Activated T-cell treated with anti-CD3 and anti-CD28 coated beads, Interleukin-2, amount 50 U/mL, for 24 hours (primary cell): ENCODE measurements around the gene GRIK1.

ENCODE experiments used
- DNase-seq: peaks from one replicate; pipeline ENCODE4 v3.0.0-alpha.2; 2020
- H3K27ac Mint-ChIP-seq: 2 replicates; pipeline ENCODE4 v1.8.0; 2020; ENCODE audit warnings: mild to moderate bottlenecking, mixed read lengths
- H3K27me3 Mint-ChIP-seq: 2 replicates; pipeline ENCODE4 v1.8.0; 2020; ENCODE audit warnings: mixed read lengths
- H3K36me3 Mint-ChIP-seq: 2 replicates; pipeline ENCODE4 v1.8.0; 2020; ENCODE audit warnings: low read depth, mixed read lengths
- H3K4me1 Mint-ChIP-seq: 2 replicates; pipeline ENCODE4 v1.8.0; 2020; ENCODE audit warnings: low read depth, mixed read lengths
- H3K4me3 Mint-ChIP-seq: 2 replicates; pipeline ENCODE4 v1.8.0; 2020; ENCODE audit warnings: mild to moderate bottlenecking, moderate library complexity, mixed read lengths
- H3K9me3 Mint-ChIP-seq: 2 replicates; pipeline ENCODE4 v1.8.0; 2020; ENCODE audit warnings: mixed read lengths

The GRIK1 gene

GRCh38 chr21:29499229-29499628 is 440.6 kb downstream of the GRIK1 start:
- peaks cover 2% of the 10 kb centered on the region for H3K4me1 Mint-ChIP-seq
- DNase-seq = no peak
- H3K9me3 Mint-ChIP-seq = peaks cover 6% of the 10 kb centered on the region
- no peak overlapping the region for H3K27ac Mint-ChIP-seq
- no peaks in the 10 kb centered on the region for H3K27me3 Mint-ChIP-seq
- no peak overlapping the region for H3K4me3 Mint-ChIP-seq
- peaks cover 29% of the 10 kb centered on the region for H3K36me3 Mint-ChIP-seq

- Mint-ChIP-seq H3K4me1 (peaks cover 2% of the 10 kb centered on the region), H3K4me3 (no peak overlapping the region), H3K27ac (no peak overlapping the region), H3K27me3 (no peaks in the 10 kb centered on the region), H3K9me3 (peaks cover 6% of the 10 kb centered on the region), H3K36me3 (peaks cover 23% of the 10 kb centered on the region)
- no peak for DNase-seq
Measured at GRCh38 chr21:29496337-29496736, 443.5 kb downstream of the GRIK1 start.

GRCh38 chr21:29490016-29490415 is 449.8 kb downstream of the GRIK1 start:
- Mint-ChIP-seq H3K27ac (no peak overlapping the region), H3K4me3 (no peak overlapping the region), H3K4me1 (no peaks in the 10 kb centered on the region), H3K9me3 (no peaks in the 10 kb centered on the region), H3K36me3 (peaks cover 6% of the 10 kb centered on the region), H3K27me3 (no peaks in the 10 kb centered on the region)
- no peak for DNase-seq

- H3K36me3 Mint-ChIP-seq = peaks cover 13% of the 10 kb centered on the region
- no peaks in the 10 kb centered on the region for H3K27me3 Mint-ChIP-seq
- H3K27ac Mint-ChIP-seq = no peak overlapping the region
- DNase-seq = no peak
- H3K4me3 Mint-ChIP-seq = no peak overlapping the region
- H3K4me1 Mint-ChIP-seq = no peaks in the 10 kb centered on the region
- H3K9me3 Mint-ChIP-seq = peaks cover 3% of the 10 kb centered on the region
Measured at GRCh38 chr21:29487154-29487553, 452.6 kb downstream of the GRIK1 start.
